ENCODE measurements around the gene STARD13. TPM values are rescaled to one million over a fixed set of nuclear protein-coding genes. Genes with fewer than 3 reads are reported as not detected.

The STARD13 gene
- total RNA-seq, 2 experiments from 2014 or later, result 0.57 TPM; not detected in 1

DNA sequence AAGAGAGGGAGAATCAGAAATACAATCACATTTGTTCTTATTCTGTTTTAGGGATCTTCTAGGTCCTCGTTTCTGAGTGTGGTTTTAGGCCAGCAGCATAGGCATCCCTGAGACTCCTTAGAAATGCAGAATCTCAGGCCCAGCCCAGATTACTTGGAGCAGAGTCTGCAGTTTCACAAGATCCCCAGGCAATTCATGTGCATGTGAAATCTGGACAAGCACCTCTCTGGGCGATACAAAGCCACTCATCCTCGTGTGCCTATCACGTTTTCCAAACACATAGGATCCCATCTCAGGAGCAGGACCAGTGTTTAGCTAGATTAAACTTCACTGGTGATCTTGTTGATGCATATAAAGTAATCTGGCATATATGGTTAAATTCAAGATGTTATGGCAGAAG, 182.1 kb downstream of the STARD13 start:
- no peak overlapping the region for H3K4me2 ChIP-seq (ENCODE audit: low read length)
- CTCF ChIA-PET (ENCODE audit: unreplicated experiment), result no interaction called here
- no peak overlapping the region for H3K4me3 ChIP-seq (ENCODE audit: low read depth, low read length, poor library complexity, severe bottlenecking)
- intact Hi-C loops (cut with micrococcal nuclease; ENCODE audit: unreplicated experiment), result no loop called here
- H3K27ac ChIP-seq (ENCODE audit: low read depth, low read length, poor library complexity, severe bottlenecking), result no peak overlapping the region
- POLR2A ChIA-PET, result interaction anchor here (0.6 to 0.9 kb wide), 3 partner anchors 8 to 396 kb away, joined by 3 to 5 read pairs (median 3); no protein-coding TSS in a partner anchor
- no peaks in the 10 kb centered on the region for H3K9me2 ChIP-seq (ENCODE audit: insufficient read depth, low read length)
- no TSS peak for BruUV-seq (replicated peaks)
- TF ChIP-seq EZH2phosphoT487 (IDR thresholded peaks at IDR 0.05; ENCODE audit: borderline replicate concordance, low read depth, low read length), result no peak
- TF ChIP-seq, protein P1, sequence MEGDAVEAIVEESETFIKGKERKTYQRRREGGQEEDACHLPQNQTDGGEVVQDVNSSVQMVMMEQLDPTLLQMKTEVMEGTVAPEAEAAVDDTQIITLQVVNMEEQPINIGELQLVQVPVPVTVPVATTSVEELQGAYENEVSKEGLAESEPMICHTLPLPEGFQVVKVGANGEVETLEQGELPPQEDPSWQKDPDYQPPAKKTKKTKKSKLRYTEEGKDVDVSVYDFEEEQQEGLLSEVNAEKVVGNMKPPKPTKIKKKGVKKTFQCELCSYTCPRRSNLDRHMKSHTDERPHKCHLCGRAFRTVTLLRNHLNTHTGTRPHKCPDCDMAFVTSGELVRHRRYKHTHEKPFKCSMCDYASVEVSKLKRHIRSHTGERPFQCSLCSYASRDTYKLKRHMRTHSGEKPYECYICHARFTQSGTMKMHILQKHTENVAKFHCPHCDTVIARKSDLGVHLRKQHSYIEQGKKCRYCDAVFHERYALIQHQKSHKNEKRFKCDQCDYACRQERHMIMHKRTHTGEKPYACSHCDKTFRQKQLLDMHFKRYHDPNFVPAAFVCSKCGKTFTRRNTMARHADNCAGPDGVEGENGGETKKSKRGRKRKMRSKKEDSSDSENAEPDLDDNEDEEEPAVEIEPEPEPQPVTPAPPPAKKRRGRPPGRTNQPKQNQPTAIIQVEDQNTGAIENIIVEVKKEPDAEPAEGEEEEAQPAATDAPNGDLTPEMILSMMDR (conservative IDR thresholded peaks at IDR 0.05; ENCODE audit: low read length), result no peak
- no peaks in the 10 kb centered on the region for H4K20me1 ChIP-seq (ENCODE audit: insufficient read depth, low read length)
- DNase-seq (ENCODE audit: low spot score), result no peak
- H2AFZ ChIP-seq (ENCODE audit: low read length), result no peak overlapping the region
- no peaks in the 10 kb centered on the region for H3K4me1 ChIP-seq (ENCODE audit: insufficient read depth, low read length, poor library complexity, severe bottlenecking)
- H3K36me3 ChIP-seq (ENCODE audit: insufficient read depth, low read length), result no peaks in the 10 kb centered on the region
- no peaks in the 10 kb centered on the region for H3K9me3 ChIP-seq (ENCODE audit: low read length)
- no peaks in the 10 kb centered on the region for H3K79me2 ChIP-seq (ENCODE audit: insufficient read depth, low read depth, low read length)

DNA sequence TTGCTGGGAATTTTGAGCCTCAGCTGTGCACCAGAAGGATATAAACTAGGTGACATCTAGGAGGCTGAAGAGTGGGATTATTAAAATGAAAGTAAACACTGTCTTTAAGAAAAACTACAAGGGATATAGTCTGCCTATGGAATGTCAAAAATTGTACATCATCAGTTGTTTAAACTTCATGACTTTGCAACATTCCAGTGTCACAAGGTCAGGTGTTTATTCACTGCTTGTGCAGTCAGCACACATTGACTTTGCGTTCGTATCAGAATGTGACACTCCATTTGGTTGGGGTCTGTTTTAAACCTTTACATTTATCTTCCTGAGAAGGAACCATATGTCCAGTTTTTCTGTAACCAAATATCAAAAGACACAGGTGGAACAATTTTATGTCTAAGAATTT, 183.7 kb downstream of the STARD13 start:
- TF ChIP-seq, protein P1 (conservative IDR thresholded peaks at IDR 0.05; ENCODE audit: low read length), result no peak
- no peak for TF ChIP-seq EZH2phosphoT487 (IDR thresholded peaks at IDR 0.05; ENCODE audit: borderline replicate concordance, low read depth, low read length)

GRCh38 chr13:33100886-33101285, 184.7 kb downstream of the STARD13 start:
- Histone ChIP-seq H2AFZ (ENCODE audit: low read length) (no peak overlapping the region), H3K36me3 (ENCODE audit: insufficient read depth, low read length) (no peaks in the 10 kb centered on the region), H3K4me3 (ENCODE audit: low read depth, low read length, poor library complexity, severe bottlenecking) (no peak overlapping the region), H3K9me2 (ENCODE audit: insufficient read depth, low read length) (no peaks in the 10 kb centered on the region), H3K9me3 (ENCODE audit: low read length) (no peaks in the 10 kb centered on the region), H3K79me2 (ENCODE audit: insufficient read depth, low read depth, low read length) (no peaks in the 10 kb centered on the region), H3K4me1 (ENCODE audit: insufficient read depth, low read length, poor library complexity, severe bottlenecking) (no peaks in the 10 kb centered on the region), H3K4me2 (ENCODE audit: low read length) (no peak overlapping the region), H3K27ac (ENCODE audit: low read depth, low read length, poor library complexity, severe bottlenecking) (no peak overlapping the region), H4K20me1 (ENCODE audit: insufficient read depth, low read length) (no peaks in the 10 kb centered on the region)
- intact Hi-C loops (cut with micrococcal nuclease; ENCODE audit: unreplicated experiment), result no loop called here
- ChIA-PET CTCF (ENCODE audit: unreplicated experiment) (no interaction called here), POLR2A (interaction anchor here (0.7 to 1.0 kb wide), 2 partner anchors 25 to 764 kb away, joined by 3 read pairs; no protein-coding TSS in a partner anchor)
- DNase-seq (ENCODE audit: low spot score), result no peak
- BruUV-seq (replicated peaks), result no TSS peak
- TF ChIP-seq, protein P1 (conservative IDR thresholded peaks at IDR 0.05; ENCODE audit: low read length), result no peak
- TF ChIP-seq EZH2phosphoT487 (IDR thresholded peaks at IDR 0.05; ENCODE audit: borderline replicate concordance, low read depth, low read length), result no peak

More for the DNA sequence above, 183.7 kb downstream of the STARD13 start:
- no peaks in the 10 kb centered on the region for H3K79me2 ChIP-seq (ENCODE audit: insufficient read depth, low read depth, low read length)
- no TSS peak for BruUV-seq (replicated peaks)
- H2AFZ ChIP-seq (ENCODE audit: low read length), result no peak overlapping the region
- no peaks in the 10 kb centered on the region for H3K9me2 ChIP-seq (ENCODE audit: insufficient read depth, low read length)
- H3K27ac ChIP-seq (ENCODE audit: low read depth, low read length, poor library complexity, severe bottlenecking), result no peak overlapping the region
- no peaks in the 10 kb centered on the region for H3K36me3 ChIP-seq (ENCODE audit: insufficient read depth, low read length)
- POLR2A ChIA-PET, result no interaction called here
- H3K4me2 ChIP-seq (ENCODE audit: low read length), result no peak overlapping the region
- H3K9me3 ChIP-seq (ENCODE audit: low read length), result no peaks in the 10 kb centered on the region
- intact Hi-C loops (cut with micrococcal nuclease; ENCODE audit: unreplicated experiment), result no loop called here
- no peak overlapping the region for H3K4me3 ChIP-seq (ENCODE audit: low read depth, low read length, poor library complexity, severe bottlenecking)
- DNase-seq (ENCODE audit: low spot score), result no peak
- no peaks in the 10 kb centered on the region for H3K4me1 ChIP-seq (ENCODE audit: insufficient read depth, low read length, poor library complexity, severe bottlenecking)
- CTCF ChIA-PET (ENCODE audit: unreplicated experiment), result no interaction called here
- H4K20me1 ChIP-seq (ENCODE audit: insufficient read depth, low read length), result no peaks in the 10 kb centered on the region

Measured in OCI-LY7 (cell line).